Measurements from ENCODE around the gene EXOC6B. TPM values are rescaled to one million over a fixed set of nuclear protein-coding genes. Genes with fewer than 3 reads are reported as not detected.

Gene EXOC6B
- total RNA-seq, 1 experiment from 2014 or later, result 8.4 TPM

DNA sequence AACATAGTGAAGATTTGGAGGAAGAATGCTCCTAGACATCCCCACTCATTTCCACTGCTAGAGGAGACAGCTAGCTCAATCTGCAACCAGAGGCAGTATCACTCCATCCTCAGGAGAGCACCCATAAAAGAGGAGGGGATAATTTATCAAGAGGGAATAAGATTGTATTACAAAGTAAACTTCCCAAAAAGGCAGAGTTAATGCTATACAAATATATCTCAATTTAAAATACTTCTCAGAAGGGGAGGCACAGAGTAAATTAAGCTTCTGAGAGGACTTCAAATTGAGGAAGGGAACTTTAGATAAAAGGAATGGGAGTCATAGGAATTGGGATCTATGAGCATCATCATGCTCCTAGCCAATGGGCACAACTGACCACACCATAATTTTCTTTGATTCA, 29.1 kb downstream of the EXOC6B start:
- no peak for DNase-seq (ENCODE audit: extremely low read depth, low read depth)

DNA sequence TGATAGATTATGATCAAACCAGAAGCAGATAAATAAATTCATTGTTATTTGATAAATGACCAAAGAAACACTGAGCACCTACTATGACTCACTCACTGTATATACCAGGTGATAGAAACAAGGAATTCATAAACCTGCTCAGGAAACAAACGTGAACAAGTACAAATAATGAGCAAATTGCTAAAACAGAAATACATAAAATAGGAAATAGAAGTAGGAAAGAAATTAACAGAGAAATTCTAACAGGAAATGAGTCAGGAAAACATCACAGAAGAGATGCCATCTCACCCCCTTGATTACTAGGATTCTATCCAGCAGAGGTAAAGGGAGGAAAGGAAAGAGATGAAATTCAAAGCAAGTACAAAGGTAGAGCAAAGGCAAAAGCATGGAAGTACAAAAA, 31.3 kb downstream of the EXOC6B start:
- no peak for DNase-seq (ENCODE audit: extremely low read depth, low read depth)

DNA sequence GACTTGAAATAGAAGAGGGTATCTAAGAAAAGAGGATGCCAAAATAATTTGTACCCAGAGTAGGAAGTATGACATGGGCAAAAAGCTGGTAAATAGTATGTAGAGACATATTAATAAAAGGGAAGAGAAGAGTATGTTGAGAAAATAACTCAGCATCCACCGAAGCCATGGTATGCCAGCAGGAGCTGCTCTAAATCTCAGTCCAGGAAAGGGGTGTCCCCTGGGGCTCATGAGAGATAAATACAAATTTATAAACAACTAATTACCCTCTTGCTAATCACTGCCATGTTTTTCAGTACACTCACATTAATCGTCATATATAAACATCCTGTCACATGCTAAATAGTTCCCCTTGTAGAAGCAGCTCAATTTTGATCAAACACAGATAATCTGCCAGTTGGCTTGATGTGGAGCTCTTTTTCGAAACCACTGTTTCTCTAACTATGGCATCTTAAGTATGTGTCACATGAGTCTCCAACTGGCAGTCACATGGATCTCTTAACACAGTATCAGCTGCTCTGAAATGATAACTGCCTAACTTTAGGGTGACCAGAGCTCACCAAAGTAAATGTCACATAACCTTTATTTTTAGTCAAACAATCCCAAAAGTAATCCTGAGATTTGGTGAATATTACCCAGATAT, 31.9 kb downstream of the EXOC6B start:
- DNase-seq (ENCODE audit: extremely low read depth, low read depth), result no peak

GRCh38 chr2:72789241-72789640, 36.6 kb downstream of the EXOC6B start:
- no peak for DNase-seq (ENCODE audit: extremely low read depth, low read depth)

DNA sequence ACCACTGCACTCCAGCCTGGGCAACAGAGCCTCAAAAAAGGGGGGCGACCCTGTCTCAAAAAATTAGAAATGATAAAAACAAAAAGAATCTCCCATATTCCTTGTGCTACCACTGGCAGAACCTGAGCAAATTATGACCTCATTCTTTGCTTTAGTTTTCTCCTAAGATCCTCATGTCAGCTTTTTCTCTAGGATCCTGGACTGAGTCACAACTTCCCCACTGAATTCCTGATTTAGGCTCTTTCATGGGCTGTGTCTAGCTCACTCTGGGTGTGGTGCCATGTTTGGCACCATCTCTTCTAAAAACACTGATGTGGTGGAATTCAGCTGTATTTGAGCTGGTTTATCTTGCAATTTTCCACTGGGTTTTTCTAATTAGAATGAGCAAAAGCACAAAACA, 37.1 kb downstream of the EXOC6B start:
- no peak for DNase-seq (ENCODE audit: extremely low read depth, low read depth)

GRCh38 chr2:72785517-72785916, 40.3 kb downstream of the EXOC6B start:
- no peak for DNase-seq (ENCODE audit: extremely low read depth, low read depth)

- no peak for DNase-seq (ENCODE audit: extremely low read depth, low read depth)
These were observed 43.3 kb downstream of the EXOC6B start for GRCh38 chr2:72782520-72782919.

DNA sequence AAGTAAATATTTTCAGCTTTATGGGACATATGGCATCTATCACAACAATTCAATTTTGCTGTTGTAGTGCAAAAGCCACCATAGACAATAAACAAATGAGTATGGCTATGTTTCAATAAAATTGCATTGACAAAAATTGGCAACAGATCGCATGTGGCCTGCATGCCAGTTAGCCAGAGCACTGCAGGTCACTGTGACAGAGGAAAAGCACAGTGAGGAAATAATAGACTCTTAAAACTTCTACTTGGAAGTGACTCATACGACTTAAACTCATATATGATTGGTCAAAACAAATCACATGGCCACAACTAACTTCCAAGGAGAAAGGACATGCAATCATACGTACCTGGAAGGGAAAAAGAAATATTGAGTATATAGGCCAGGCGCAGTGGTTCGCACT, 44.4 kb downstream of the EXOC6B start:
- no peak for DNase-seq (ENCODE audit: extremely low read depth, low read depth)

DNA sequence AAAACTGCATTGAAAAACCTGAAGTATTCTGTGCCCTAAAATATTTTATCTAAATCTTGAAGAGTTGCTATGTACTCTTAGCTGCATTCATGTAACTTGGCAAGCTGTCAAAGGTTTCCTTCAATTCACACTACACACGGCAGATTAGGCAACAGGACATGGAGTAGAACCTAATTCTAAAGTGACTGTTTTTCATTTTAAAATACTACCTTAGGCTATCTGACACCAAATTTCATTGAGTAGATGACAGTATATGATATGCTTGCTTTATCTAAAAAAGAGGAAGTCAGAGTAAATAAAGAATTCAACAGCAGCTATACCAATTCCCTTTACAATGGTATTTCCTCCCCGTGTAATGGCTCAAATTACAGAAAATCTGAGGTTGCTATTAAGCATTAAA, 45.4 kb downstream of the EXOC6B start:
- DNase-seq (ENCODE audit: extremely low read depth, low read depth), result no peak

- no peak for DNase-seq (ENCODE audit: extremely low read depth, low read depth)
These were observed 46.3 kb downstream of the EXOC6B start for GRCh38 chr2:72779495-72779894.

GRCh38 chr2:72778410-72778809, 47.4 kb downstream of the EXOC6B start:
- DNase-seq (ENCODE audit: extremely low read depth, low read depth), result no peak

DNA sequence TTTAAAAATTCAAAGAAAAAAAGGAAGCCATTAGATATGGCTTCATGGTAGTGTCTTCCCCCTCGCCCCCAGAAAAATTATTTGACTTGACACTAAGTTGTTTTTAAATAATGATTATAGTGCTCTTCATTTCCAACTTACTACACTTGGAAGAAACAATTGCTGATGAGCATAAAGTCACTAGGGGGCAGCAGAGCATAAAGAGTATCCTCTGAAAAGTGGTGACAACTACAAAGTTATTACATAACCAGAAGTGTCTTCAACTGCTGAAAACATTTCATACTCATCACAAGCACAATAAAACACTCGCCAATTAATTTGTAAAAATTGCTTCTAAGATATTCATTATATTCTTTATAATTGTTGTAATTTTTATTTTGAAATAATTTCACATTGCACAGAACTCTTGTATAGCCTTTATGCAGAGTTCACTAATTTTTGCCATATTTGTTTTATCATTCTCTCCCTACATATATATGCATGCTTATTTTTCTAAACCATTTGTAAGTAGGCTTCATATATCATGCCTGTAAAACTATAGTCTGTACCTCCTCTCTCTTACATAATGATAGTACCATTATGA, 54.9 kb downstream of the EXOC6B start:
- DNase-seq (ENCODE audit: extremely low read depth, low read depth), result peak; percentile 78

- no peak for DNase-seq (ENCODE audit: extremely low read depth, low read depth)
These were observed 59.7 kb downstream of the EXOC6B start for GRCh38 chr2:72765997-72766609.

GRCh38 chr2:72762276-72762675, 63.6 kb downstream of the EXOC6B start:
- no peak for DNase-seq (ENCODE audit: extremely low read depth, low read depth)

DNA sequence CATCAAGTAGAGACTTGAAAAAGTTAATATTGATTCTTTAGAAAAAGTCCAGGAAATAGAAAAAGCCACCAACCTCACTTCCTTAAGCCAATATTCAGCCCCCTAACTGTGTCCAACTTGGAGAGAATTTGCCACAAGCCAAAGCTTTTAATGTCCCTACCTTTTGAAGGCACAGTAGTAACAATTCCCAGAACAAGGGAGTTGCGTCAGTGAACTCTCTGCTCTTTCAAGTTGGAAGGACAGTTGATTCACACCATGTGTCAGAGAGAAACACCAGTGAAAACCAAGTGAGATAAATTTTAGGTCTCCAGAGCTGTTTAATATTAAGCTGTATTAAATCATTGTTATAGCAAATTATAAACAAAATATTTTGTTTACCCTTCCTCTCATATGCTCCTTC, 66.1 kb downstream of the EXOC6B start:
- DNase-seq (ENCODE audit: extremely low read depth, low read depth), result no peak

- no peak for DNase-seq (ENCODE audit: extremely low read depth, low read depth)
These were observed 68.6 kb downstream of the EXOC6B start for GRCh38 chr2:72757177-72757775.

DNA sequence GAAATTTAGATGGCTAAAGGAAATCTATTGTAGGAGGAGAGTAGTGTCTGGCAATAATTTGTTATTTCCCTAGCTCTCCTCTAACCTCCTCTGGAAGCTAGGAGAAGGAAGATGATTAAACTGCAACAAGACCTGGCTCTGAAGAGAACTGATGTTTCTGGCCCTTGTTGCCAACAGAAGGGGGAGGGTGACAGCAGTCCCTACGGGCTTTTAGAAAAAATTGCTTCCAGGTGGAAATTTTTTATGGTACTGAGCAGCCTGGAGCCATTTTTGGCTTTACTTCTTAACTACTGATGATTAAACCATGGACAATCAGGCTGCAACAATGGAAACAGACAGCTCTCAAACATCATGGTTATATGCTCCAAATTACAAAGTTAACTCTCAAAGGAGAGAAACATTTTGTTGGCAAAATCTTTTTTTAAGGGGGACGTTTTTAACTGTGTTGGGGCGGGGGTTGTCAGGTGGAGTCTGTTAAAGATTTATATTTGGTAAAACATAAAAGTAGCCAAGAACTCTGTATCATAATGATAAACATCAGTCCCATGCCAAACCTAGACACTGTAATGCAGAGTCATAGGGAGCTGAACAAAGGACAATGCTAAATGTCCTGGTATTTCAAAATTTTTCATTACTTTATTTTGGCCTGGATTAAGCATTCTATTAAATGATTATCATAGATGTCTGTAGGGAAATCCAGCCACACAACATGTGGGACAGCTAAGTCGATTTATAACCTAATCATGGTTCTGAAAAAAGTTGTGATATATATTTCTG, 70.0 kb downstream of the EXOC6B start:
- no peak for DNase-seq (ENCODE audit: extremely low read depth, low read depth)

- no peak for DNase-seq (ENCODE audit: extremely low read depth, low read depth)
These were observed 71.1 kb downstream of the EXOC6B start for GRCh38 chr2:72754628-72755320.

DNA sequence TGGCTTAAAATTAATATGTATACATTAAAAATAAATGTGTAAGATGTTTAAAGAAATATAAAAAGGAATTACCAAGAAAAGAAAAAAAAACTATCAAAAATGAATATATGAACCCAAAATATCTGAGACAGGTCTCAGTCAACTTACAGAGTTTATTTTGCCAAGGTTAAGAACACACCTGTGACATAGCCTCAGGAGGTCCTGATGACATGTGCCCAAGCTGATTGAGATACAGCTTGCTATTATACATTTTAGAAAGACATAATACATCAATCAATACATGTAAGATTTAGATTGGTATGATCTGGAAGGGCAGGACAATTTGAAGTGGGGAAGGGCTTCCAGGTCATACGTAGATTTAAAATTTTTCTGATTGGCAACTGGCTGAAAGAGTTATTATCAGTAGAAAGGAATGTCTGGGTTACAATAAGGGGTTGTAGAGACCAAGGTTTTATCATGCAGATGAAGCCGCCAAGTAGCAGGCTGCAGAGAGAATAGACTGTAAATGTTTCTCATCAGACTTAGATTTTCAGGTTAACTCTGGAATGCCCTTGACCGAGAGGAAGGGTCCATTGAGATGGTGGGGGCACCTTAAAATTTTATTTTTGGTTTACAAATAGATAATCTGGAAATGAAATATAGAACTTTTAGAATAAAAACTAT, 74.7 kb downstream of the EXOC6B start:
- no peak for DNase-seq (ENCODE audit: extremely low read depth, low read depth)

DNA sequence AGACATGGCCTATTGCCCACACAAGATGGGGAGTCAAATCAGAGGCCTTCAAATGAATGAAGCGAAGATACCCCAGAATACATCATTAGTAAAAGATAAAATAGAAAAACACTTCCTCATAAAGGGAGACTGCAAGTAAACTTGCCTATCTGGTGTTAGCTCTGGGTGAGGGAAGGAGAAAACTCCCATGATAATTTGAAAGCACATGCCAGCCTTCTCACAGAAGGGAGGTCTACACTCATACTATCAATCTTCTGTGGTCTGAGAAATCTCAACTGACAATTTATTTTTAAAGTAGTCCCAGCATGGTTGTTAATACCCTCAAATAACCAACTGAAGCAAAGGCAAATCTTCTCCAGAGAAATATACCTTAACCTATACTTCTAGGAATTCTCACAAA, 75.4 kb downstream of the EXOC6B start:
- no peak for DNase-seq (ENCODE audit: extremely low read depth, low read depth)
